Liver (tissue), 9 donors: Measurements from ENCODE around the gene IL1RAPL1. TPM values are rescaled to one million over a fixed set of nuclear protein-coding genes. Genes with fewer than 3 reads are reported as not detected.

ENCODE experiments used
- DNase-seq: peaks from one replicate; pipeline ENCODE4 v3.0.0-alpha.2; 2017; ENCODE audit warnings: low spot score
- H3K27ac ChIP-seq, 2 donors: one replicate each; pipeline ENCODE4 v1.7.0; 2013; ENCODE audit warnings: inconsistent platforms in 2 of 2, low read length in 2 of 2, control low read depth in 1 of 2, low read depth in 1 of 2, mild to moderate bottlenecking in 1 of 2
- H3K27me3 ChIP-seq, 4 donors: one replicate each; pipeline versions ENCODE4 v1.6.1 to v1.7.0; 2013; ENCODE audit warnings: low read length in 3 of 4, inconsistent platforms in 1 of 4, mild to moderate bottlenecking in 1 of 4, moderate library complexity in 1 of 4; ENCODE audit not compliant: control insufficient read depth in 4 of 4, insufficient read depth in 4 of 4
- H3K36me3 ChIP-seq, 4 donors: one replicate each; pipeline versions ENCODE4 v1.6.1 to v1.7.0; 2013; ENCODE audit warnings: low read length in 3 of 4, mild to moderate bottlenecking in 3 of 4, low read depth in 1 of 4, moderate library complexity in 1 of 4; ENCODE audit not compliant: control insufficient read depth in 4 of 4, insufficient read depth in 3 of 4
- H3K4me1 ChIP-seq, 4 donors: one replicate each; pipeline versions ENCODE4 v1.6.1 to v1.7.0; 2013; ENCODE audit warnings: low read length in 3 of 4, mild to moderate bottlenecking in 3 of 4, moderate library complexity in 1 of 4; ENCODE audit not compliant: control insufficient read depth in 4 of 4, insufficient read depth in 4 of 4
- H3K4me3 ChIP-seq, 3 donors: one replicate each; pipeline versions ENCODE4 v1.6.1 to v1.7.0; 2013; ENCODE audit warnings: low read length in 3 of 3, control low read depth in 1 of 3, low read depth in 1 of 3, mild to moderate bottlenecking in 1 of 3
- H3K9ac ChIP-seq, 2 donors: one replicate each; pipeline ENCODE4 v1.7.0; 2013; ENCODE audit warnings: low read length in 2 of 2, mild to moderate bottlenecking in 2 of 2, moderate library complexity in 2 of 2, control low read depth in 1 of 2, low read depth in 1 of 2
- H3K9me3 ChIP-seq, 4 donors: one replicate each; pipeline versions ENCODE4 v1.6.1 to v1.7.0; 2013; ENCODE audit warnings: low read length in 3 of 4; ENCODE audit not compliant: control insufficient read depth in 4 of 4
- ATF3 ChIP-seq: IDR thresholded peaks from 2 replicates; pipeline ENCODE4 v1.6.1; 2016; ENCODE audit warnings: antibody characterized with exemption
- CTCF ChIP-seq: fragments of 150-350 bp; IDR thresholded peaks from 2 replicates; pipeline ENCODE4 v1.5.1; 2017; ENCODE audit warnings: improper control_type of control experiment, low read depth, low read length; ENCODE audit not compliant: missing input control
- EGR1 ChIP-seq, 2 donors: IDR thresholded peaks; 2 replicates each; pipeline ENCODE4 v1.6.1; 2016 to 2018; ENCODE audit warnings: antibody characterized with exemption in 2 of 2, low read depth in 2 of 2
- FOXA1 ChIP-seq: IDR thresholded peaks from 2 replicates; pipeline ENCODE4 v1.6.1; 2016; ENCODE audit warnings: antibody characterized with exemption
- FOXA2 ChIP-seq: IDR thresholded peaks from 2 replicates; pipeline ENCODE4 v1.6.1; 2016; ENCODE audit warnings: antibody characterized with exemption
- GABPA ChIP-seq, 2 donors: IDR thresholded peaks in 1 of 2; conservative IDR thresholded peaks in 1 of 2; 2 replicates each; pipeline ENCODE4 v1.6.1; 2016; ENCODE audit warnings: antibody characterized with exemption in 2 of 2, mild to moderate bottlenecking in 1 of 2, moderate library complexity in 1 of 2
- HNF4A ChIP-seq, 2 donors: conservative IDR thresholded peaks; 2 replicates each; pipeline ENCODE4 v1.6.1; 2016; ENCODE audit warnings: antibody characterized with exemption in 2 of 2, mild to moderate bottlenecking in 2 of 2
- HNF4G ChIP-seq: IDR thresholded peaks from 2 replicates; pipeline ENCODE4 v1.6.1; 2016; ENCODE audit warnings: antibody characterized with exemption
- JUND ChIP-seq, 2 donors: IDR thresholded peaks; 2 replicates each; pipeline ENCODE4 v1.6.1; 2016; ENCODE audit warnings: antibody characterized with exemption in 2 of 2
- MAX ChIP-seq: IDR thresholded peaks from 2 replicates; pipeline ENCODE4 v1.6.1; 2016; ENCODE audit warnings: antibody characterized with exemption
- NR2F2 ChIP-seq: IDR thresholded peaks from 2 replicates; pipeline ENCODE4 v1.6.1; 2016; ENCODE audit warnings: antibody characterized with exemption
- RAD21 ChIP-seq, 2 donors: IDR thresholded peaks; 2 replicates each; pipeline ENCODE4 v1.6.1; 2016; ENCODE audit warnings: antibody characterized with exemption in 2 of 2, mild to moderate bottlenecking in 2 of 2
- REST ChIP-seq: IDR thresholded peaks from 2 replicates; pipeline ENCODE4 v1.6.1; 2016; ENCODE audit warnings: antibody characterized with exemption, mild to moderate bottlenecking
- RXRA ChIP-seq, 2 donors: IDR thresholded peaks; 2 replicates each; pipeline ENCODE4 v1.6.1; 2017 to 2018; ENCODE audit warnings: antibody characterized with exemption in 2 of 2, mild to moderate bottlenecking in 1 of 2
- SP1 ChIP-seq: IDR thresholded peaks from 2 replicates; pipeline ENCODE4 v1.6.1; 2018; ENCODE audit warnings: antibody characterized with exemption, mild to moderate bottlenecking
- TAF1 ChIP-seq: conservative IDR thresholded peaks from 2 replicates; pipeline ENCODE4 v1.6.1; 2016; ENCODE audit warnings: antibody characterized with exemption, mild to moderate bottlenecking
- YY1 ChIP-seq: IDR thresholded peaks from 2 replicates; pipeline ENCODE4 v1.6.1; 2016; ENCODE audit warnings: antibody characterized with exemption, mild to moderate bottlenecking
- ZBTB33 ChIP-seq: IDR thresholded peaks from 2 replicates; pipeline ENCODE4 v1.6.1; 2016; ENCODE audit warnings: antibody characterized with exemption
- WGBS: extraction: QIAGEN DNeasy Blood & Tissue Kit; methylation state at CpG from one replicate; pipeline ENCODE4 v1.1.7; 2013; 5-methylcytosine and 5-hydroxymethylcytosine counted together
- polyA plus RNA-seq, 2 donors: library from polyadenylated mRNA; stranded (reverse) in 1 of 2; unstranded in 1 of 2; fragments of 200-250 nt in 1 of 2; fragments of >200 nt in 1 of 2; fragmentation: Nextera tagmentation in 1 of 2; extraction: Ambion mirVana in 1 of 2; gene quantifications; one replicate each; pipeline versions ENCODE4 v1.2.1 to v1.2.3, GENCODE V29; 2013 to 2015
- total RNA-seq, 2 donors: library from RNA; depleted of rRNA; stranded (reverse); fragments of >200 nt; gene quantifications; one replicate each; pipeline ENCODE4 v1.2.3, GENCODE V29; 2014
- donor health status: healthy.
- donor health status: healthy.
- donor health status: healthy.
- donor health status: healthy.
- donor health status: healthy.

The IL1RAPL1 gene
- total and polyA plus RNA-seq, 4 donors, result 0.08 to 0.33 TPM; not detected in 2

GRCh38 chrX:29196501-29196900 lies 609.3 kb downstream of the IL1RAPL1 start:
- no peak overlapping the region for H3K4me3 ChIP-seq
- DNase-seq, result no peak
- H3K9me3 ChIP-seq, result no peaks in the 10 kb centered on the region
- TF ChIP-seq FOXA1 (no peak), NR2F2 (no peak), TAF1 (no peak), SP1 (no peak), RAD21 (IDR thresholded peaks at IDR 0.05) (no peak), HNF4A (conservative IDR thresholded peaks at IDR 0.05) (no peak), YY1 (no peak), JUND (IDR thresholded peaks at IDR 0.05) (no peak), HNF4G (no peak), REST (no peak), GABPA (IDR thresholded peaks at IDR 0.05 in 1 of 2, conservative IDR thresholded peaks at IDR 0.05 in 1 of 2) (no peak), ZBTB33 (no peak), RXRA (IDR thresholded peaks at IDR 0.05) (no peak), ATF3 (no peak), FOXA2 (no peak), MAX (no peak), CTCF (no peak), EGR1 (IDR thresholded peaks at IDR 0.05; ENCODE audit: low read depth in 2 of 2) (no peak)
- no peak overlapping the region for H3K9ac ChIP-seq
- no peaks in the 10 kb centered on the region for H3K27me3 ChIP-seq
- H3K27ac ChIP-seq, result no peak overlapping the region
- no peaks in the 10 kb centered on the region for H3K36me3 ChIP-seq
- H3K4me1 ChIP-seq, result no peaks in the 10 kb centered on the region

GRCh38 chrX:29215251-29215650 lies 628.0 kb downstream of the IL1RAPL1 start:
- Histone ChIP-seq H3K27me3 (no peaks in the 10 kb centered on the region), H3K4me3 (no peak overlapping the region), H3K27ac (no peak overlapping the region), H3K36me3 (no peaks in the 10 kb centered on the region), H3K9me3 (no peaks in the 10 kb centered on the region), H3K9ac (no peak overlapping the region), H3K4me1 (no peaks in the 10 kb centered on the region)
- no peak for DNase-seq
- 91% methylated on average over 4 of the region's 4 CpGs for WGBS
- TF ChIP-seq HNF4A (conservative IDR thresholded peaks at IDR 0.05) (no peak), FOXA2 (no peak), FOXA1 (no peak), REST (no peak), ATF3 (no peak)
